ENCODE results near the gene MROH8. TPM values are rescaled to one million over a fixed set of nuclear protein-coding genes. Genes with fewer than 3 reads are reported as not detected.
"Not testable (repeated sequence)": the region's sequence is repeated elsewhere in the genome, so short reads cannot be mapped to it uniquely, and the experiment has no call there.

MROH8 gene
- total RNA-seq, 2 donors from 2014 or later, result 0.27 to 3.3 TPM

DNA sequence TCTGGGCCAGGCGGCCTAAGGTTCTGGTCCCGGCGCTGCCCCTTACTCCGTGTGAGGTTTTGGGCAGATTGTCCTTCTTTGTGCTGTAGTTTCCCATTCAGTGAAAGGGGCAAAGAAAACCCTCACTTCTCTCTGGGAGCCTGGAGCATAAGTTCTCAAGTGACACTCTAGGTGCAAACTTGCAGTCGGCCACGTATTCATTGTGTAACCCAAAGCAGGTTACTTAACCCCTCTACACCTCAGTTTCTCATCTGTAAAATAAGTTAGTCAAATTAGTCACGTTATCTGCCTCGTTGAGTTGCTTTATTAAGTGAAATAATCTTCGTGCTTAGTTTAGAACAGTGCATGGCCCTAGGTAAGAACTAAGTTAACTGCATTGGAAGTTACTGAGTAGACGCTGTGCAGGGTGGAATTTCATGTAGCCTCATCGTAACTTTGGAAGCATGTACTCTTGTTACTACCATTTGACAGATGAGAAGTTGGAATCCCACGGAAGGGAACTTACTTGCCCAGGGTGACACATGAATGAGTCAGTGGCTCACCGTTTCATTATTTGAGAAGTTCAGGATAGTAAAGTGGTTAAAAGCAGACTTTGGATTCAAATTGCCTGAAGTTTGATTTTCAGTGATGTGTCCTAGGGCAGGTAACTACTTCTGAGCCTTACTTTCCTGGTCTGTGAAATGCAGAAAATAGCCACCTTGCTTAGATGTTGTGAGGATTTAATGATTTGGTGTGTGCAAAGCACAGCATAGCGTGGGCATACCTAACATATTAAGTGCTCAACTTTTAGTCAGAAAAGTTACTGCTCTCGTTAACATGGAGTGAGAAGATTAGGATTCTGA, 556 bp upstream of the MROH8 start:
- peak in 1 of 2 donors; percentile 17 for ATAC-seq

DNA sequence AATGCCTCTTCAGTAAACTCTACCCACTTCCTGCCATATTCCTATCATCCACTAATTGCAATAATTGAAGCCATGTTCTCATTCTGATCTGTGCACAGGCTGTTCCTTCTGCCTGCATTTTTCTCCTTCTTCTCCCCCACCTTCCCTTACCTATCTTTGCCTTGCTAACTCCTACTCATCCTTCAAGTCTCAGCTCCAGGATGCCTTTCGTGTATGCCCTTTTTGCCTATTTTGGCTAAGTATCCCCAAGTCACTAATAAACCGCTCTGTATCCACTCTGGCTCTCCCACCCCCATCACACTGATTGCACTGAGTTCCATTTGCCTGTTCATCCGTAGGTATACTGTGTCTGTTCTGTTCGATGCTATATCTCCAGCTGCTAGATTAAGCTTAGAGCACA, 6.5 kb downstream of the MROH8 start:
- H3K9me3 Mint-ChIP-seq, result no peaks in the 10 kb centered on the region
- ATAC-seq, result no peak
- H3K36me3 Mint-ChIP-seq, result no peaks in the 10 kb centered on the region

More for the DNA sequence above, 556 bp upstream of the MROH8 start:
- H3K27ac Mint-ChIP-seq, result peak overlapping the region; percentile 92 to 99
- peaks cover 18 to 24% of the 10 kb centered on the region in 2 donors for H3K36me3 Mint-ChIP-seq
- DNase-seq (ENCODE audit: low spot score in 2 of 2), result no peak
- no peaks in the 10 kb centered on the region for H3K9me3 Mint-ChIP-seq

DNA sequence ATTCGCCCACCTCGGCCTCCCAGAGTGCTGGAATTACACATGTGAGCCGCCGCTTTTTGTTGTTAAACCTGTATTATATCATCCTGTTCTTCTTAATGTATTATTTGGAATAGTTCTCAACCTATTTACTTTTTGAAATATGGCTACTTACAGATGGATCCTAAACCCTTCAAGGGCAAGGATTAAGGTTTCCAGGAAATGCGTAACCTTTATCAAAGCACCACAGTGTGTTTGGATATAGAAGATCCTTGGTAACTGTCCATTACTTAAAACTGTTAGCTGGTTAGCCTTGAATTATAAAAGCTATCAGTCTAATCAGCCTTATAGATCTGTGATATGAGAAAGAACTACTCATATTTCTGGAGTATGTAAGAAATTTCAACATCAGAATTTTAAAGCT, 12.5 kb downstream of the MROH8 start:
- Mint-ChIP-seq H3K9me3 (no peaks in the 10 kb centered on the region), H3K27ac (no peak overlapping the region), H3K36me3 (no peaks in the 10 kb centered on the region)
- no peak for DNase-seq (ENCODE audit: low spot score in 2 of 2)
- no peak for ATAC-seq

More for the DNA sequence above, 6.5 kb downstream of the MROH8 start:
- H3K27ac Mint-ChIP-seq, result no peak overlapping the region
- no peak for DNase-seq (ENCODE audit: low spot score in 2 of 2)

DNA sequence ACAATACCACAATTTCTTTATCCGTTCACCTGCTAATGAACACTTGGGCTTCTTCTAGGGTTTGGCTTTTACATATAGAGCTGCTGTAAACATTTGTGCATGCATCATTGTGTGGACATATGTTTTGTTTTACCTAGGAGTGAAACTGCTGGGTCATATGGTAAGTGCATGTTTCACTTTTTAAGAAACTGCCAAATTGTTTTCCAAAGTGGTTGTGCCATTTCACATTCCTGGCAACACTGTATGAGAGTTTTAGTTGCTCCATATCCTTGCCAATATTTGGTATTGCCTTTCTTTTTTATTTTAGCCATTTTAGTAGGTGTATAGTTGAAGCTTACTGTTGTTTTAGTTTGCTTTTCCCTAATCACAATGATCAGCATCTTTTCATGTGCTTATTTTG, 14.3 kb downstream of the MROH8 start:
- Mint-ChIP-seq H3K36me3 (no peaks in the 10 kb centered on the region), H3K27ac (no peak overlapping the region), H3K9me3 (no peaks in the 10 kb centered on the region)
- ATAC-seq (no peak), DNase-seq (ENCODE audit: low spot score in 2 of 2) (no peak)

DNA sequence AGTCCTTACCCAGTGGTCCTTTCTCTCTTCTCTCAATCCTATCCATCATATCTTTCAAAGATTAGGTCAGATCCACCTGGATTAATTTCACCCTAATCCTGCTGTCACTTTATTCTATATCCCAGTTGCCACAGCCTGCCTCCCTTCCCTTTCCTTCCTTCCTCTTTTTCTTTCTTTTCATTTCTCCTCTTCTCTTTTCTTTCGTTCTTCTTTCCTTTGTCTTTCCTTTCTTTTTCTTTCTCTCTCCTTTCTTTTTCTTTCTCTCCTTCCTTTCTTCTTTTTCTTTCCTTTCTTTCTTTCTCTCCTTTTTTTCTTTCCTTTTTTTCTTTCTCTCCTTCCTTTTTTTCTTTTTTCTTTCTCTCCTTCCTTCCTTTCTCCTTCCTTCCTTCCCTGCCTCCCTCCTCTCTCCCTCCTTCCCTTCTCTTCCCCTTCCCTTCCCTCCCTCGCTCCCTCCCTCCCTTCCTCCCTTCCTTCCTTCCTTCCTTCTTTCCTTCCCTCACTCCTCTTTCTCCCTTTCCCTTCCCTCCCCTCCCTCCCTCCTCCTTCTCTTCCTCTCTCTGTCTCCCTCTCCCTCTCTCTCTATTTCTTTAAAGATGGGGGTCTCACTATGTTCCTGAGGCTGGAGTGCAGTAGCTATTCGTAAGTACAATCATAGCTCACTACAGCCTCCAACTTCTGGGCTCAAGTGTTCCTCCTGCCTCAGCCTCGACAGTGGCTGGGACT, 15.4 kb downstream of the MROH8 start:
- H3K9me3 Mint-ChIP-seq, result no peaks in the 10 kb centered on the region
- H3K27ac Mint-ChIP-seq, result no peak overlapping the region
- ATAC-seq (no peak), DNase-seq (ENCODE audit: low spot score in 2 of 2) (no peak)
- H3K36me3 Mint-ChIP-seq, result no peaks in the 10 kb centered on the region

DNA sequence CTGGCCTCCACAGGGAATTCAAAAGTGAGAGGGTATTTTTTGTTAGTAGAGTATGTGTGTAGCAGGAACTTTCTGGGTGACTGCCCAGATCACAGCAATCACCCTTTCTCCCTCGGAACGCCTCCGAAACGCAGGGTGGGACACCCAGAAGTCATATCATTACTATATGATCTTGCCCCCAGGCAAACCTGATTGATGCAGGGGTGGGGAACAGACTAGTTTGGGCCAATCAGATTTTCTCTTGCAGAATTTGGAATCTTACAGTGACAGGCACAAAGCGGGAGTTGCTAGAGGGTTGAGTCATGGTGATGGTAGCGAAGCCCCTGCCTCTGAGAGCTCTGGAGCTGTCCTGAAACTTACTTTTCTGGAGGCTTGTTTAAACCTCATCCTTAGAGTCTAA, 16.7 kb downstream of the MROH8 start:
- no peaks in the 10 kb centered on the region for H3K36me3 Mint-ChIP-seq
- no peaks in the 10 kb centered on the region for H3K9me3 Mint-ChIP-seq
- H3K27ac Mint-ChIP-seq, result no peak overlapping the region
- no peak for ATAC-seq
- DNase-seq (ENCODE audit: low spot score in 2 of 2), result no peak

DNA sequence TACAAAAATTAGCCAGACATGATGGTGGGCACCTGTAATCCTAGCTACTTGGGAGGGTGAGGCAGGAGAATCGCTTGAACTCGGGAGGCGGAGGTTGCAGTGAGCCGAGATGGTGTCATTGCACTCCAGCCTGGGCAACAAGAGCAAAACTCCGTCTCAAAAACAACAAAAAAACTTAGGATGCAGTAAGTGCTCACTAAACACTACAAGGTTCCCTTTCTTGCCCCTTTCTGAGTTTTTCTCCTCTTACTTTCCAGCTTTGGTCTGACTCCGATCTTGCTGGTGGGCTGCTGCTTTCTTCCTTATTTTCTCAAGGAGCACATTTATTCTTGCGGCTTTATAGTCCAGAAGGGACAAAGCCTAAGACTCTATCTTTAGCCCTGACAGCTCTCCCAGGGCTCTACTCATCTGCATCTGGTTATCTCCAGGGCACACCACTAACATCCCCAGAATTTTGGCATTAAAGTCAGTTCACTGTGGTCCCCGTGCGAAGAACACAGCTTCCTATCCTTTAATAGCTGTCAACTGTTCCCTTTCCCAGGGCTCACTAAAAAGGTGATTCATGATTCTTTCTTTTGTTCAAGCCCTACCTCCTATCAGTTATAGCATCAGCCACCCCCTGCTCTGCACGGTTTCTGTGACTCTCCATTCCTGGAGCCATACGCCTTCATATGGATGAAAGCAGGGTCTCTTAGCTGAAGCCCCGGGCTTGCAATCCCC, 17.4 kb downstream of the MROH8 start:
- Mint-ChIP-seq H3K36me3 (no peaks in the 10 kb centered on the region), H3K9me3 (no peaks in the 10 kb centered on the region), H3K27ac (peak overlapping the region in 1 of 2 donors; percentile 1)
- DNase-seq (ENCODE audit: low spot score in 2 of 2), result no peak
- ATAC-seq, result no peak

DNA sequence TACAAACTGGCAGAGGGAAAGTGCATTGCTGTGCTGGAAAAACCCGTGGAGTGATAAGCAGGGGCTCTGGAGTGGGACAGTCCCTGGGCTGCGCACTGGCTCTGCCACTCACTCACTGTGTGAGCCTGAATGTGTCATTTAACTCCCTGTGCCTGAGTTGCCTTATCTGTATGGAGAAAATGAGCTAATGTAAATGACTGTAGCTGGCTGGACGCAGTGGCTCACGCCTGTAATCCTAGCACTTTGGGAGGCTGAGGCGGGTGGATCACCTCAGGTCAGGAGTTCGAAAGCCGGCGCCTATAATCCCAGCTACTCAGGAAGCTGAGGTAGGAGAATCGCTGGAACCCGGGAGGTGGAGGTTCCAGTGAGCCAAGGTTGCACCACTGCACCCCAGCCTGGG, 18.7 kb downstream of the MROH8 start:
- Mint-ChIP-seq H3K9me3 (no peaks in the 10 kb centered on the region), H3K36me3 (no peaks in the 10 kb centered on the region), H3K27ac (no peak overlapping the region)
- ATAC-seq, result no peak
- no peak for DNase-seq (ENCODE audit: low spot score in 2 of 2)

DNA sequence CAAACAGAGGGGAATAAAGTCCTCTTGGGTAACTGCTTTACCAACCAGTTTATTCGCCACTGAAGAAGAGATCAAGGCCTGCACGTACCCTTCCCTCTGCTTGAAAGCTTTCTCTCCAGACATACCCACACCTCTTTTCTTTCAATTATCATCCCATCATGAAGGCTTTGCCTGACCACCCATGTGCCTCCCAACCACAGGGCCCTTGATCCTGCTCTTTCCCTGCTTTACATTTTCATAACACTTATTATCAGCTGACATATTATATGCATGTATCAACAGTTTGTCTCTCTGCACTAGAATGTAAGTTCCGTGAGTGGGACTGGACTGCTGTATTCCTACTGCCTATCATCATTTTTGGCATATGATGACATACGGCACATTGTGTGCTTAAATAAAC, 21.1 kb downstream of the MROH8 start:
- Mint-ChIP-seq H3K27ac (no peak overlapping the region), H3K9me3 (no peaks in the 10 kb centered on the region), H3K36me3 (no peaks in the 10 kb centered on the region)
- DNase-seq (ENCODE audit: low spot score in 2 of 2) (no peak), ATAC-seq (no peak)

DNA sequence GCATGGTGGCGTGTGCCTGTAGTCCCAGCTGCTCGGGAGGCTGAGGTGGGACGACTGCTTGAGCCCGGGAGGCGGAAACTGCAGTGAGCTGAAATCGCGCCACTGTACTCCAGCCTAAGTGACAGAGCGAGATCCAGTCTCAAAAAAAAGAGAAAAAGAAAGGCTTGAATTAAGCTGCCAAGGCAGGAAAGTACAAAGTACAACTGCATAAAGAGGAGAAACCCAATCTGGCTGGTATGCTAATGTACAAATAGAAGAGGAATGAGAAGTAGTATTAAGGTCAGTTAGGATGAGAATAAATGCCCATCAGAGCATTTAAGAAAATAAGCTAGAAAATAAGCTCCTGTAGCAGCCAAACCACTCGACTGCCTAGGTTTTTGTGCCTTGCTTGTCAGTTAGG, 23.4 kb downstream of the MROH8 start:
- DNase-seq (ENCODE audit: low spot score in 2 of 2), result no peak
- ATAC-seq, result no peak
- Mint-ChIP-seq H3K9me3 (no peaks in the 10 kb centered on the region), H3K36me3 (no peaks in the 10 kb centered on the region), H3K27ac (no peak overlapping the region)

DNA sequence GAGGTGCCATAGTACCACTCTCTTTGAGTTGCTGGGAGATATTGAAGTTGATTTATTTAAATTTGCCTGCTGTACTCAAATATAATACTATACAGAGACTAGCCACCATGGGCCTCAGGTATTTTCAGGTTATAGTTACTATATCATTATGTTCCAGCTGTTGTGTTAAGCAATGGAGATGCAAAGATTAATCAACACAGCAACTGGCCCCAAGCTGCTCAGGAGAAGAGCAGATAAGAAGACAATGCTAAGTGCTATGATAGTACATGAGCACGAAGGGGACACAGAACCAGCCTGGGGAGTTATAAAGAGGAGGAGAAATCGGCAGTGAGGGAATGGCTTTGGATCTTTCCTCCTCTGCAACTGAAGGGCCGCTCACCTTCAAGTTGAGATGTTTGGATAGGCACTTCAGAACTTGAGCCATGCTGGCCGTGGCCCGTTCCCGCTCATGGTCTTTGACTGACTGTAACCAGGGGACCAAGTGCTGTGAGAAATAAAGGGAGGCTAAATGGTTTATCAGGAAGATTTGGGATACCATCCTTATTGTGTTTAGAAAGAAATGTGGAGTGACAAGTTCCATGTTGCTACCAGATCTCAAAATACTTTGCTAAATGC, 24.6 kb downstream of the MROH8 start:
- Mint-ChIP-seq H3K27ac (peak overlapping the region in 1 of 2 donors; percentile 30), H3K36me3 (no peaks in the 10 kb centered on the region), H3K9me3 (no peaks in the 10 kb centered on the region)
- no peak for ATAC-seq
- DNase-seq (ENCODE audit: low spot score in 2 of 2), result no peak

DNA sequence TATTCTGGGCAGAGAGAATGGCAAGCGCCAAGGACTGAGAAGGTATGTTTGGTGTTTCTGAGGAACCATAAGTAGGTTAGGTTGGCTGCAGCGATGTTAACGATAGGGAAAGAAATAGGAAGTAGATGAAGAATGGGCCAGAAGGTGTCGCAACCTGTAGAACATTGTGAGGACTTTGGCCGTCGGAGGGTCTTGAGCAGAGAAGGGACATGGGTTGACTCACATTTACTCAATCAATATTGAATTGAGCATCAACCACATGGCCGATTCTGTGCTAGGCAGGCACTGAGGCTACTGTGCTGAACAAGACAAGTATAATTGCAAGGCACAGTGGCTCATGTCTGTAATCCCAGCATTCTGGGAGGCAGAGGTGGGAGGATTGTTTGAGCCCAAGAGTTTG, 27.1 kb downstream of the MROH8 start:
- no peak overlapping the region for H3K27ac Mint-ChIP-seq
- no peak for DNase-seq (ENCODE audit: low spot score in 2 of 2)
- no peaks in the 10 kb centered on the region for H3K36me3 Mint-ChIP-seq
- ATAC-seq, result no peak
- H3K9me3 Mint-ChIP-seq, result no peaks in the 10 kb centered on the region

DNA sequence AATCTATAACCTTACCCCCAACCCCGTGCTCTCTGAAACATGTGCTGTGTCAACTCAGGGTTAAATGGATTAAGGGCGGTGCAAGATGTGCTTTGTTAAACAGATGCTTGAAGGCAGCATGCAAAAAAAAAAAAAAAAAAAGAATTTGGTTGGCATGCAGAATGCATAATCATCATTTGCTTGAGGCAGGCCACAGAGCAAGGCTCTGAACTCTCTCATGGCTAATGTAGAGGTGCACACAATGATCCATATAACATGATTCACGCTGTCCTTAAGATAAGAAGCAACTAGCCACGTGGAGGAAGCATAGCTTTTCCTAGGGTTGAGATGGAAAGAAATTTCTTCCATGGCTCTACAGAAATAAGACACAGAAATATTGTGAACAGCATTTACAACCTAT, 27.8 kb downstream of the MROH8 start:
- no peaks in the 10 kb centered on the region for H3K36me3 Mint-ChIP-seq
- DNase-seq (ENCODE audit: low spot score in 2 of 2), result no peak
- H3K27ac Mint-ChIP-seq, result no peak overlapping the region
- no peak for ATAC-seq
- no peaks in the 10 kb centered on the region for H3K9me3 Mint-ChIP-seq

DNA sequence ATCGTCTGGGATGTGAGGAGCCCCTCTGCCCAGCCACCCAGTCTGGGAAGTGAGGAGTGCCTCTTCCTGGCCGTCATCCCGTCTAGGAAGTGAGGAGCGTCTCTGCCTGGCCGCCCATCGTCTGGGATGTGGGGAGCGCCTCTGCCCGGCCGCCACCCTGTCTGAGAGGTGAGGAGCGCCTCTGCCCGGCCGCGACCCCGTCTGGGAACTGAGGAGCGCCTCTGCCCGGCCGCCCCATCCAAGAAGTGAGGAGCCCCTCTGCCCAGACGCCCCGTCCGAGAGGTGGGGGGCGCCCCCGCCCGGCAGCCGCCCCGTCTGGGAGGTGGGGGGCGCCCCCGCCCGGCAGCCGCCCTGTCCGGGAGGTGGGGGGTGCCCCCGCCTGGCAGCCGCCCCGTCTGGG, 28.5 kb downstream of the MROH8 start:
- not testable (repeated sequence) for H3K27ac Mint-ChIP-seq; H3K9me3 Mint-ChIP-seq; ATAC-seq; DNase-seq (ENCODE audit: low spot score in 2 of 2); H3K36me3 Mint-ChIP-seq

DNA sequence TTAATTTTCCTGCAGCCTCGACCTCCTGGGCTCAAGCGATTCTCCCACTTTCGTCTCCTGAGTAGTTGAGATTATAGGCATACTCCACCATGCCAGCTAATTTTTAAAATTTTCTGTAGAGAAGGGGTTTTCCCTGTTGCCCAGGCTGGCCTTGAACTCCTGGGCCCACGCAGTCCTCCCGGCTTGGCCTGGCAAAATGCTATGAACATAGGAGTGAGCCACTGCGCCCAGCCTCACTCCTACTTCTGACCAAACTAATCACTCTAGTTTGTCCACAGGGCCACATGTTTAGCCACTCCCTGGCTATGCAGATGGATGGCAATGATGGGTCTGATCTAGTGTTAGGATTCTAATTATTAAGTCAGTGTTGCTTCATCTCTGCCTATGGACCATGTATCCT, 32.1 kb downstream of the MROH8 start:
- Mint-ChIP-seq H3K27ac (no peak overlapping the region), H3K9me3 (no peaks in the 10 kb centered on the region), H3K36me3 (no peaks in the 10 kb centered on the region)
- ATAC-seq, result no peak
- no peak for DNase-seq (ENCODE audit: low spot score in 2 of 2)

DNA sequence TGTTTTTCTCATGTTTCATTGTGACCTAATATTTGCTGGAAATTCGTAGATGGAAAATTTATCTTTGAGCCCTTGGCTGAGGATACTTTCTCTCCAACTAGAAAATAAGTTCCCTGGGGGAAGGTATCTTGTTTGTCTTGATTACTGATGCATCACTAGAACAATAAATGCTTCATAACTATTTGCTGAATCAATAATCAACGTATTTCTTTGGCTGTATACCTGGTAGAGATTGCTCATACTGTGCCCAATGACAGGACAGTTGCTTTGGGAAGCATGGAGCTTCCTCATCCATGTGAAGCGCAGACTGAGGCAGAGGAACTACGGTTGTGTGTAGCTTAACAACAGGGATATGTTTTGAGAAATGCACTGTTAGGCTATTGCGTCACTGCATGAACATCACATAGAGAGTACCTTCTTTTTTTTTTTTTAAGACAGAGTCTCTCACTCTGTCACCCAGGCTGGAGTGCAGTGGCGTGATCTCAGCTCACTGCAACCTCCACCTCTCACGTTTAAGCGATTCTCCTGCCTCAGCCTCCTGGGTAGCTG, 34.4 kb downstream of the MROH8 start:
- ATAC-seq (no peak), DNase-seq (ENCODE audit: low spot score in 2 of 2) (no peak)
- H3K36me3 Mint-ChIP-seq, result no peaks in the 10 kb centered on the region
- no peak overlapping the region for H3K27ac Mint-ChIP-seq
- no peaks in the 10 kb centered on the region for H3K9me3 Mint-ChIP-seq

DNA sequence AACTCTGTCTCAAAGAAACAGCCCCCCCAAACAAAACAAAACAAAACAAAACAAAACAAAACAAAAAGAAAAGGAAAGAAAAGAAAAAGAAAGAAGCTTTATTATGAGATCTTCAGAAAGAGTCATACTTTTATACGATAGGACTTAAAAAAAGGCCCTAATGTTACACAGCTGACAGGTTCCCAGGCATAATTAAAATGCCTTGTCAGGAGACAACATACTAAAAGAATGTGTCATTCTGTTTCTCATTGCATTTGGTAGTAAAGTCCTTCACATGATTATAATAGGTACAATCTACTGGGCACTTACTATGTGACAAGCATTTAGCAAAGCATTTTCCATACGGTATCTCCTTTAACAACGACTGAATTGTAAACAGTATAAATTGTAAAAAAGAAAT, 36.6 kb downstream of the MROH8 start:
- H3K36me3 Mint-ChIP-seq, result no peaks in the 10 kb centered on the region

More for the DNA sequence above, 36.6 kb downstream of the MROH8 start:
- Mint-ChIP-seq H3K9me3 (no peaks in the 10 kb centered on the region), H3K27ac (no peak overlapping the region)
- ATAC-seq, result no peak
- no peak for DNase-seq (ENCODE audit: low spot score in 2 of 2)
